ENCODE results near the gene FBRSL1.

Gene FBRSL1

GRCh38 chr12:132484183-132484890 is 5.6 kb upstream of the FBRSL1 start:
- DNase-seq (ENCODE audit: low spot score), result no peak

- peak; percentile 58 for DNase-seq (ENCODE audit: low spot score)
Observed at GRCh38 chr12:132484891-132485441, 5.0 kb upstream of the FBRSL1 start.

- DNase-seq (ENCODE audit: low spot score), result no peak
Observed at GRCh38 chr12:132485619-132486018, 4.3 kb upstream of the FBRSL1 start.

GRCh38 chr12:132486168-132486567 is 3.8 kb upstream of the FBRSL1 start:
- DNase-seq (ENCODE audit: low spot score), result no peak

GRCh38 chr12:132486576-132486975 is 3.4 kb upstream of the FBRSL1 start:
- no peak for DNase-seq (ENCODE audit: low spot score)

- no peak for DNase-seq (ENCODE audit: low spot score)
Observed at GRCh38 chr12:132487311-132487741, 2.6 kb upstream of the FBRSL1 start.

GRCh38 chr12:132488127-132489077 is 1.5 kb upstream of the FBRSL1 start:
- no peak for DNase-seq (ENCODE audit: low spot score)

- DNase-seq (ENCODE audit: low spot score), result no peak
Observed at GRCh38 chr12:132489078-132489601, 811 bp upstream of the FBRSL1 start.

GRCh38 chr12:132490422-132491137 is 629 bp downstream of the FBRSL1 start:
- DNase-seq (ENCODE audit: low spot score), result no peak

- no peak for DNase-seq (ENCODE audit: low spot score)
Observed at GRCh38 chr12:132491138-132491663, 1.2 kb downstream of the FBRSL1 start.

- DNase-seq (ENCODE audit: low spot score), result no peak
Observed at GRCh38 chr12:132491761-132492378, 1.9 kb downstream of the FBRSL1 start.

- peak; percentile 70 for DNase-seq (ENCODE audit: low spot score)
Observed at GRCh38 chr12:132492522-132492921, 2.6 kb downstream of the FBRSL1 start.

GRCh38 chr12:132492951-132493350 is 3.0 kb downstream of the FBRSL1 start:
- no peak for DNase-seq (ENCODE audit: low spot score)

GRCh38 chr12:132493482-132494178 is 3.7 kb downstream of the FBRSL1 start:
- no peak for DNase-seq (ENCODE audit: low spot score)

- DNase-seq (ENCODE audit: low spot score), result no peak
Observed at GRCh38 chr12:132494294-132495164, 4.6 kb downstream of the FBRSL1 start.

GRCh38 chr12:132495165-132495544 is 5.2 kb downstream of the FBRSL1 start:
- no peak for DNase-seq (ENCODE audit: low spot score)

- no peak for DNase-seq (ENCODE audit: low spot score)
Observed at GRCh38 chr12:132495629-132496357, 5.8 kb downstream of the FBRSL1 start.

- DNase-seq (ENCODE audit: low spot score), result no peak
Observed at GRCh38 chr12:132496358-132496669, 6.4 kb downstream of the FBRSL1 start.

GRCh38 chr12:132496710-132497109 is 6.8 kb downstream of the FBRSL1 start:
- DNase-seq (ENCODE audit: low spot score), result no peak
